Transverse colon (tissue), 3 donors: ENCODE results near the gene LYRM1.

ENCODE experiments used
- CTCF ChIP-seq, 5 experiments: fragments of 200-600 bp in 3 of 5; fragments of 450-650 bp in 2 of 5; sonication (generic) in 3 of 5; IDR thresholded peaks; 1 replicate in 2 of 5; 2 replicates in 3 of 5; pipeline ENCODE4 v1.5.1; 2016 to 2017; ENCODE audit warnings: antibody characterized with exemption in 5 of 5, inconsistent platforms in 3 of 5, mild to moderate bottlenecking in 2 of 5, moderate library complexity in 1 of 5
- POLR2A ChIP-seq: fragments of 450-650 bp; IDR thresholded peaks from one replicate; pipeline ENCODE4 v1.6.1; 2016; ENCODE audit warnings: antibody characterized with exemption, mild to moderate bottlenecking, moderate library complexity

- TF ChIP-seq POLR2A, result no peak
- TF ChIP-seq CTCF (IDR thresholded peaks at IDR 0.05), result no peak
Measured at GRCh38 chr16:20954574-20954973, 54.0 kb downstream of the LYRM1 start.
